Heart right ventricle (tissue), 16 donors: ENCODE measurements around the gene TTLL11. TPM values are rescaled to one million over a fixed set of nuclear protein-coding genes. Genes with fewer than 3 reads are reported as not detected.

ENCODE experiments used
- ATAC-seq, 8 donors: fragments of 200-7000 bp; cut with Tn5 transposase; one replicate each; pipeline ENCODE4 v1.9.1; 2020; ENCODE audit warnings: mild to moderate bottlenecking in 8 of 8, moderate library complexity in 8 of 8, moderate number of reproducible peaks in 1 of 8
- DNase-seq, 2 donors: peaks; one replicate each; pipeline ENCODE4 v3.0.0-alpha.2; 2020
- H3K27ac ChIP-seq, 10 donors: fragments of 200-600 bp; sonication (generic) in 2 of 10; one replicate each; pipeline versions ENCODE4 v1.5.0 to v1.8.0; 2020 to 2022; ENCODE audit warnings: mild to moderate bottlenecking in 3 of 10
- H3K27me3 ChIP-seq, 7 donors: fragments of 200-600 bp; one replicate each; pipeline ENCODE4 v1.8.0; 2021 to 2022; ENCODE audit warnings: mild to moderate bottlenecking in 2 of 7
- H3K36me3 ChIP-seq, 9 donors: fragments of 200-600 bp; sonication (generic) in 1 of 9; one replicate each; pipeline versions ENCODE4 v1.5.0 to v1.8.0; 2020 to 2022; ENCODE audit warnings: mild to moderate bottlenecking in 2 of 9
- H3K4me1 ChIP-seq, 9 donors: fragments of 200-600 bp; sonication (generic) in 1 of 9; one replicate each; pipeline versions ENCODE4 v1.5.0 to v1.8.0; 2020 to 2022; ENCODE audit warnings: mild to moderate bottlenecking in 4 of 9
- H3K4me3 ChIP-seq, 10 donors: fragments of 200-600 bp; sonication (generic) in 2 of 10; one replicate each; pipeline versions ENCODE4 v1.5.0 to v1.8.0; 2020 to 2022; ENCODE audit warnings: mild to moderate bottlenecking in 7 of 10, moderate library complexity in 2 of 10
- H3K9me3 ChIP-seq, 11 donors: fragments of 200-600 bp in 10 of 11; sonication (generic) in 2 of 11; one replicate each; pipeline versions ENCODE4 v1.5.0 to v1.8.0; 2013 to 2022; ENCODE audit warnings: mild to moderate bottlenecking in 2 of 11, control low read depth in 1 of 11, moderate library complexity in 1 of 11
- CTCF ChIP-seq, 9 donors: fragments of 200-600 bp; sonication (generic) in 2 of 9; IDR thresholded peaks; one replicate each; pipeline versions ENCODE4 v1.5.0 to v1.8.0; 2021 to 2022; ENCODE audit warnings: antibody characterized with exemption in 9 of 9, mild to moderate bottlenecking in 5 of 9, moderate library complexity in 1 of 9
- WGBS, 2 donors: extraction: QIAGEN DNeasy Blood & Tissue Kit; methylation state at CpG; one replicate each; pipeline ENCODE4 v1.1.7; 2013; ENCODE audit warnings: inconsistent platforms in 1 of 2; 5-methylcytosine and 5-hydroxymethylcytosine counted together
- intact Hi-C, 10 donors: fragments of 100-400 bp; cut with DNase I; formaldehyde crosslinking; loops; one replicate each; pipeline versions ENCODE4 v1.11.1 to v1.14.2; 2022
- polyA plus RNA-seq, 2 donors: library from polyadenylated mRNA; stranded (reverse); fragments of 200-250 nt; gene quantifications; one replicate each; pipeline ENCODE4 v1.2.3, GENCODE V29; 2013
- total RNA-seq, 10 donors: library from RNA; stranded (reverse); fragmentation: NEBNext Ultra II Directional in 3 of 10; extraction: Animal tissue kit (Norgen Biotek cat#: 25700) in 3 of 10; gene quantifications; one replicate each; pipeline versions ENCODE4 v1.2.1 to v1.2.4, GENCODE V29; 2021 to 2023
- donor health status: Arrhythmogenic right ventricular cardiomyopathy.
- donor health status: ischemic (EF 13 %, LVEDD 7.1; RV severe dilation, severe dysfunction).
- donor health status: healthy with polysubstance abuse.
- donor health status: DM: no; HTN: yes; CAD: no.
- donor health status: DM: no; HTN: no; CAD: no.
- donor health status: ischemic (EF 25% LVEDD 6.9; RV normal size, moderate dysfunction).
- donor health status: ischemic (EF 25% LVEDD 5.7; RV mildly dilated, moderate dysfunction).
- donor health status: healthy.
- donor health status: DM: yes; HTN: yes; CAD: no.
- donor health status: Ischemic cardiomyopathy.
- donor health status: ischemic (EF 35%, LVEDD 5.7; RV mildly dilated, moderate dysfunction).
- donor health status: nonischemic (EF 11% LVEDD 7.7; RV severe dilation, severe dysfunction).
- donor health status: DM: yes; HTN: yes; CAD: no.
- donor health status: PGD.
- donor health status: ischemic (EF 29% LVEDD 5.4; RV normal size, mild dysfunction).
- donor health status: nonischemic (EF 23%, LVEDD 6.1; RV moderate dilation, normal function).

The TTLL11 gene
- total and polyA plus RNA-seq, 12 donors, result 2.6 to 8.7 (median 5.8) TPM

GRCh38 chr9:121985792-121986494 is 107.2 kb downstream of the TTLL11 start:
- H3K36me3 ChIP-seq, result peaks cover 0 to 8% (median 0%) of the 10 kb centered on the region in 9 donors
- H3K27me3 ChIP-seq, result no peaks in the 10 kb centered on the region
- no peak overlapping the region for H3K4me3 ChIP-seq
- peak overlapping the region in 9 of 10 donors; percentile 50 to 82 (median 75) for H3K27ac ChIP-seq
- peak; percentile 52 to 75 for DNase-seq
- intact Hi-C loops, result loop anchor here in 5 of 10 donors (5.0 to 10.0 kb wide), 5 partner anchors 111 to 289 kb away; no protein-coding TSS in a partner anchor
- H3K4me1 ChIP-seq, result peaks cover 9 to 55% (median 30%) of the 10 kb centered on the region in 9 donors
- TF ChIP-seq CTCF (IDR thresholded peaks at IDR 0.05), result peak in 6 of 9 donors; percentile 22 to 36 (median 30)
- peak; percentile 72 to 91 (median 87) for ATAC-seq
- peaks cover 0 to 11% (median 4%) of the 10 kb centered on the region in 11 donors for H3K9me3 ChIP-seq
- WGBS, 2 donors, result 62 to 74% methylated on average over 14 of the region's 14 CpGs

- ATAC-seq (peak in 7 of 8 donors; percentile 11 to 86 (median 46)), DNase-seq (no peak)
- Histone ChIP-seq H3K36me3 (peaks cover 0 to 8% (median 0%) of the 10 kb centered on the region in 9 donors), H3K9me3 (peaks cover 0 to 14% (median 5%) of the 10 kb centered on the region in 11 donors), H3K27ac (peak overlapping the region in 6 of 10 donors; percentile 15 to 82 (median 76)), H3K27me3 (no peaks in the 10 kb centered on the region), H3K4me1 (peaks cover 9 to 44% (median 30%) of the 10 kb centered on the region in 9 donors), H3K4me3 (no peak overlapping the region)
- intact Hi-C loops, result loop anchor here in 5 of 10 donors (5.0 to 10.0 kb wide), 5 partner anchors 110 to 288 kb away; no protein-coding TSS in a partner anchor
- WGBS, 2 donors, result 35 to 57% methylated on average over 7 of the region's 7 CpGs
- no peak for TF ChIP-seq CTCF (IDR thresholded peaks at IDR 0.05)
Observed at GRCh38 chr9:121984726-121985402, 108.2 kb downstream of the TTLL11 start.

- WGBS, 2 donors, result 95% methylated on average over 2 of the region's 2 CpGs
- intact Hi-C loops, result loop anchor here in 2 of 10 donors (10.0 kb wide), 3 partner anchors 109 to 239 kb away; no protein-coding TSS in a partner anchor
- Histone ChIP-seq H3K36me3 (no peaks in the 10 kb centered on the region), H3K9me3 (peaks cover 0 to 14% (median 5%) of the 10 kb centered on the region in 11 donors), H3K27ac (peak overlapping the region in 2 of 10 donors; percentile 81 to 82), H3K4me3 (no peak overlapping the region), H3K27me3 (no peaks in the 10 kb centered on the region), H3K4me1 (peaks cover 7 to 41% (median 30%) of the 10 kb centered on the region in 9 donors)
- ATAC-seq (no peak), DNase-seq (no peak)
- no peak for TF ChIP-seq CTCF (IDR thresholded peaks at IDR 0.05)
Observed at GRCh38 chr9:121983736-121984135, 109.4 kb downstream of the TTLL11 start.
